ENCODE measurements around the gene SUGCT. TPM values are rescaled to one million over a fixed set of nuclear protein-coding genes. Genes with fewer than 3 reads are reported as not detected.

SUGCT gene
- total RNA-seq, 1 experiment from 2014 or later: 5.4 TPM

- Mint-ChIP-seq H3K4me1 (peaks cover 5 to 11% of the 10 kb centered on the region in 2 experiments), H3K27ac (no peak overlapping the region; a peak in 1 of 7 replicates), H3K4me3 (no peak overlapping the region), H3K9me3 (0 out of 5 replicates have a peak, but pooled peaks cover 0 to 1% of the 10 kb centered on the region in 2 experiments), H3K27me3 (ENCODE audit: low read depth) (no peaks in the 10 kb centered on the region), H3K36me3 (ENCODE audit: insufficient read depth in 1 of 3, low read depth in 3 of 3) (no peaks in the 10 kb centered on the region)
- no peak overlapping the region for H3K4me2 ChIP-seq (ENCODE audit: insufficient read depth, insufficient read length, low read length)
- H2AK5ac ChIP-seq (ENCODE audit: insufficient read length, low read length): no peak overlapping the region
- no peaks in the 10 kb centered on the region for H3K23me2 ChIP-seq (ENCODE audit: insufficient read length, low read depth, low read length, poor library complexity, severe bottlenecking)
- no peak overlapping the region for H3K27ac ChIP-seq (ENCODE audit: insufficient read length, low read depth, low read length)
- H3K18ac ChIP-seq (ENCODE audit: insufficient read length, low read depth, low read length): no peak overlapping the region
- no peaks in the 10 kb centered on the region for H4K20me1 ChIP-seq (ENCODE audit: control insufficient read depth, insufficient read depth, insufficient read length)
- H4K91ac ChIP-seq (ENCODE audit: insufficient read length, low read depth, low read length): no peak overlapping the region
- H2BK20ac ChIP-seq (ENCODE audit: low read depth, low read length, poor library complexity, severe bottlenecking): no peak overlapping the region
- no peak overlapping the region for H3T11ph ChIP-seq (ENCODE audit: low read length)
- H2AFZ ChIP-seq (ENCODE audit: low read length): no peak overlapping the region
- H2BK15ac ChIP-seq (ENCODE audit: low read depth, low read length): no peak overlapping the region
- no peaks in the 10 kb centered on the region for H3K27me3 ChIP-seq (ENCODE audit: insufficient read depth, low read length)
- no peaks in the 10 kb centered on the region for H3K79me1 ChIP-seq (ENCODE audit: insufficient read depth, low read depth, low read length, poor library complexity, severe bottlenecking)
- no peak overlapping the region for H3K23ac ChIP-seq (ENCODE audit: insufficient read length, low read depth, low read length)
- no CpG with 5 or more reads among the region's 9 CpGs for WGBS (ENCODE audit: extremely low coverage, insufficient read length, low lambda C conversion rate)
- no peak overlapping the region for H2BK12ac ChIP-seq (ENCODE audit: insufficient read length, low read depth, low read length)
- no peak overlapping the region for H4K8ac ChIP-seq (replicated peaks; ENCODE audit: insufficient read length, low read depth, low read length)
- H3K4ac ChIP-seq (ENCODE audit: low read depth, low read length): no peak overlapping the region
- H4K5ac ChIP-seq (ENCODE audit: insufficient read length, low read depth, low read length): no peak overlapping the region
- H2BK120ac ChIP-seq (ENCODE audit: low read depth, low read length, poor library complexity, severe bottlenecking): no peak overlapping the region
- H3K56ac ChIP-seq (ENCODE audit: insufficient read length, low read depth, low read length): no peak overlapping the region
- peak; percentile 53 for TF ChIP-seq CTCF (conservative IDR thresholded peaks at IDR 0.05)
- no peaks in the 10 kb centered on the region for H3K79me2 ChIP-seq (ENCODE audit: insufficient read depth, low read length)
- no peak overlapping the region for H3K9ac ChIP-seq (ENCODE audit: extremely low read depth, insufficient read length, low read length)
- no peaks in the 10 kb centered on the region for H3K9me3 ChIP-seq (ENCODE audit: control insufficient read depth, low read depth, low read length)
- no peak overlapping the region for H3K14ac ChIP-seq (ENCODE audit: insufficient read depth, low read length)
- H2BK5ac ChIP-seq (ENCODE audit: insufficient read length, low read length): no peak overlapping the region
- DNase-seq: no peak
- no peaks in the 10 kb centered on the region for H3K4me1 ChIP-seq (ENCODE audit: insufficient read depth, low read length)
Measured at GRCh38 chr7:40726559-40726958, 591.8 kb downstream of the SUGCT start.
